Smooth muscle cell (in vitro differentiated cells): ENCODE results near the gene SLC30A7. TPM values are rescaled to one million over a fixed set of nuclear protein-coding genes. Genes with fewer than 3 reads are reported as not detected.
"Not testable (repeated sequence)": the region's sequence is repeated elsewhere in the genome, so short reads cannot be mapped to it uniquely, and the experiment has no call there.

ENCODE experiments used
- DNase-seq: peaks from one replicate; lab custom pipeline; 2025; ENCODE audit not compliant: unreplicated experiment; lab: John Stamatoyannopoulos, UW
- H2AFZ ChIP-seq: fragments of 200-600 bp; sonication (generic); 2 replicates; pipeline ENCODE4 v1.6.0; 2016; ENCODE audit warnings: antibody characterized with exemption, low read depth, mild to moderate bottlenecking
- H3F3A ChIP-seq: fragments of 200-600 bp; sonication (generic); 2 replicates; pipeline ENCODE4 v1.6.0; 2017; ENCODE audit warnings: antibody characterized with exemption, low read depth
- H3K27ac ChIP-seq: fragments of 200-600 bp; sonication (generic); 2 replicates; pipeline ENCODE4 v1.5.1; 2016; ENCODE audit warnings: low read depth, mild to moderate bottlenecking
- H3K27me3 ChIP-seq: fragments of 200-600 bp; sonication (generic); 2 replicates; pipeline ENCODE4 v1.6.1; 2016; ENCODE audit warnings: low read depth, mild to moderate bottlenecking
- H3K36me3 ChIP-seq: fragments of 200-600 bp; sonication (generic); 2 replicates; pipeline ENCODE4 v1.5.1; 2016; ENCODE audit warnings: low read depth
- H3K4me1 ChIP-seq: fragments of 200-600 bp; sonication (generic); 2 replicates; pipeline ENCODE4 v1.5.1; 2016; ENCODE audit warnings: low read depth
- H3K4me2 ChIP-seq: fragments of 200-600 bp; sonication (generic); 2 replicates; pipeline ENCODE4 v1.6.0; 2016; ENCODE audit warnings: mild to moderate bottlenecking
- H3K4me3 ChIP-seq: fragments of 200-600 bp; sonication (generic); 2 replicates; pipeline ENCODE4 v1.5.1; 2016; ENCODE audit warnings: mild to moderate bottlenecking
- H3K79me2 ChIP-seq: fragments of 200-600 bp; sonication (generic); 2 replicates; pipeline ENCODE4 v1.6.0; 2016; ENCODE audit warnings: low read depth, mild to moderate bottlenecking
- H3K9ac ChIP-seq: fragments of 200-600 bp; sonication (generic); 2 replicates; pipeline ENCODE4 v1.6.0; 2016; ENCODE audit warnings: low read depth
- H3K9me3 ChIP-seq: fragments of 200-600 bp; sonication (generic); replicated peaks from 2 replicates; pipeline ENCODE4 v1.5.1; 2016; ENCODE audit warnings: low read depth
- H4K20me1 ChIP-seq: fragments of 200-600 bp; sonication (generic); 2 replicates; pipeline ENCODE4 v1.6.0; 2016; ENCODE audit warnings: low read depth
- CTCF ChIP-seq: fragments of 200-600 bp; sonication (generic); IDR thresholded peaks from 2 replicates; pipeline ENCODE4 v1.5.1; 2017; ENCODE audit warnings: borderline replicate concordance, mild to moderate bottlenecking, antibody characterized with exemption; ENCODE audit not compliant: insufficient read depth, poor library complexity, severe bottlenecking
- WGBS: methylation state at CpG from one replicate; pipeline ENCODE4 v1.1.7; 2016; ENCODE audit warnings: low lambda C conversion rate; 5-methylcytosine and 5-hydroxymethylcytosine counted together
- polyA plus RNA-seq: library from polyadenylated mRNA; unstranded; fragments of >200 nt; fragmentation: Nextera tagmentation; extraction: Ambion mirVana; gene quantifications from 2 replicates; pipeline ENCODE4 v1.2.1, GENCODE V29; 2016
- total RNA-seq: library from RNA; depleted of rRNA; stranded (reverse); fragments of >200 nt; gene quantifications from 2 replicates; pipeline ENCODE4 v1.2.3, GENCODE V29; 2014

SLC30A7 gene
- total and polyA plus RNA-seq, 2 experiments from 2014 or later = 22.0 to 59.0 TPM

- Histone ChIP-seq H3K36me3 (peaks cover 6% of the 10 kb centered on the region), H3K79me2 (peaks cover 4% of the 10 kb centered on the region)
These were observed 32.2 kb downstream of the SLC30A7 start for GRCh38 chr1:100928128-100928527.

GRCh38 chr1:100930494-100930893 is 34.6 kb downstream of the SLC30A7 start:
- Histone ChIP-seq H3F3A (no peaks in the 10 kb centered on the region), H3K4me2 (no peak overlapping the region), H2AFZ (no peak overlapping the region), H3K4me1 (no peaks in the 10 kb centered on the region), H3K27ac (no peak overlapping the region), H3K36me3 (peaks cover 6% of the 10 kb centered on the region), H3K4me3 (no peak overlapping the region), H3K9me3 (no peaks in the 10 kb centered on the region), H3K27me3 (no peaks in the 10 kb centered on the region), H3K79me2 (peaks cover 4% of the 10 kb centered on the region), H3K9ac (no peak overlapping the region), H4K20me1 (peaks cover 22% of the 10 kb centered on the region)
- no peak for DNase-seq
- TF ChIP-seq CTCF = no peak

More at GRCh38 chr1:100928128-100928527, 32.2 kb downstream of the SLC30A7 start:
- no peak for TF ChIP-seq CTCF
- Histone ChIP-seq H3K9me3 (no peaks in the 10 kb centered on the region), H3F3A (no peaks in the 10 kb centered on the region), H3K9ac (no peak overlapping the region), H3K4me2 (no peak overlapping the region), H3K4me3 (no peak overlapping the region), H3K27ac (no peak overlapping the region), H2AFZ (no peak overlapping the region), H4K20me1 (peaks cover 21% of the 10 kb centered on the region), H3K27me3 (no peaks in the 10 kb centered on the region), H3K4me1 (no peaks in the 10 kb centered on the region)
- no peak for DNase-seq
- WGBS = 88% methylated on average over 3 of the region's 3 CpGs

GRCh38 chr1:100931716-100932115 is 35.8 kb downstream of the SLC30A7 start:
- peaks cover 4% of the 10 kb centered on the region for H3K79me2 ChIP-seq
- peaks cover 20% of the 10 kb centered on the region for H4K20me1 ChIP-seq
- DNase-seq = no peak
- no peaks in the 10 kb centered on the region for H3K4me1 ChIP-seq
- no peak overlapping the region for H3K4me3 ChIP-seq
- H3K27me3 ChIP-seq = no peaks in the 10 kb centered on the region
- H3K4me2 ChIP-seq = no peak overlapping the region
- no peak overlapping the region for H3K9ac ChIP-seq
- H2AFZ ChIP-seq = no peak overlapping the region
- no peaks in the 10 kb centered on the region for H3K9me3 ChIP-seq
- H3K36me3 ChIP-seq = peaks cover 10% of the 10 kb centered on the region
- TF ChIP-seq CTCF = no peak
- WGBS = 87% methylated on average over 1 of the region's 1 CpG
- no peaks in the 10 kb centered on the region for H3F3A ChIP-seq
- no peak overlapping the region for H3K27ac ChIP-seq

- not testable (repeated sequence) for H3K4me3 ChIP-seq, H3K27me3 ChIP-seq, H3K9me3 ChIP-seq, H2AFZ ChIP-seq, H3F3A ChIP-seq, DNase-seq, H3K4me1 ChIP-seq, H3K27ac ChIP-seq, H3K4me2 ChIP-seq, H3K79me2 ChIP-seq, H3K9ac ChIP-seq
- 98% methylated on average over 2 of the region's 2 CpGs for WGBS
- peaks cover 23% of the 10 kb centered on the region for H3K36me3 ChIP-seq
- peaks cover 12% of the 10 kb centered on the region for H4K20me1 ChIP-seq
These were observed 37.7 kb downstream of the SLC30A7 start for GRCh38 chr1:100933555-100933954.
